Measurements from ENCODE around the gene PNPLA5. TPM values are rescaled to one million over a fixed set of nuclear protein-coding genes. Genes with fewer than 3 reads are reported as not detected.

The PNPLA5 gene
- total and polyA plus RNA-seq, 5 experiments from 2014 or later = not detected

GRCh38 chr22:43885319-43885671, 6.5 kb downstream of the PNPLA5 start:
- H3K27ac Mint-ChIP-seq = no peak overlapping the region

DNA sequence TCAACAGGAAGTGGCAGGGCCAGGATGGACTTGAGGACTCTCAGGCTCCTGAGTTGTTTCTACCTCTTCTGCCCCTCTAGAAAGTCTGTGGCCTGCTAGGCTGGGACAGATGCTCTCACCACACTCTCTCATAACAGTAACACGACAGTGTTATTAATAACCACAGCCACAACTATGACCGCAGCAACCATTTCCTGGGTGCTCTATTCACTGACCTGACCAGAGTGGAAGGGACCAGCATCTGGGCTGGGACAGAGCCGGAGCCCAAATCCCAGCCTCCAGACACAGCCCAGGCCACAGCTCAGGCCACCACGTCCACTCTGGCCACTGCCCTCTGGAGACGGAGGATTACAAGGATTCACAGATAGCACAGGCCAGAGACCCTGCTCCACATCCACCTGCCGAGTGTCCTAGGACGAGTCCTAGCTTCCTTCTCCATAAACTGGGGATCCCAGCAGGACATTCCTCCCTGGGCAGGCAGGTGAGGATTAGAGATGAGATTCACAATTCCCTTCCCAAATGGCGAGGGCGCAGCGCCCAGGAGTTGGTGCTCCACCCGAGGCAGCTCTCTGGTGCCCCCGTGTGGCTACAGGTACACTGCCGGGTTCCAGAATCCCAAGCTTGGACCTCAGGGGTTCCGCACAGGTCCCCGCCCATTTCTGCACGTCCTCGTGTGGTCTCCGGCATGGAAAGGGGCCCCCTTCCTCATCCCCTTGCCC, 7.1 kb downstream of the PNPLA5 start:
- H3K4me1 Mint-ChIP-seq = peaks cover 2 to 5% (median 5%) of the 10 kb centered on the region in 4 donors
- POLR2A ChIA-PET = no interaction called here
- H3K4me3 Mint-ChIP-seq = peak overlapping the region in 1 of 10 donors; percentile 10
- no peaks in the 10 kb centered on the region for H3K9me3 Mint-ChIP-seq
- H3K36me3 Mint-ChIP-seq = no peaks in the 10 kb centered on the region
- DNase-seq = peak in 6 of 10 donors; percentile 12 to 28 (median 20)
- peak overlapping the region in 1 of 10 donors; percentile 2 for H3K27ac Mint-ChIP-seq
- no peak for ATAC-seq
- H3K27me3 Mint-ChIP-seq = peaks cover 13 to 70% (median 32%) of the 10 kb centered on the region in 5 donors

More at GRCh38 chr22:43885319-43885671, 6.5 kb downstream of the PNPLA5 start:
- peaks cover 14 to 71% (median 32%) of the 10 kb centered on the region in 5 donors for H3K27me3 Mint-ChIP-seq
- no peaks in the 10 kb centered on the region for H3K9me3 Mint-ChIP-seq
- ATAC-seq (no peak), DNase-seq (no peak)
- peaks cover 2 to 5% (median 5%) of the 10 kb centered on the region in 4 donors for H3K4me1 Mint-ChIP-seq
- no peak overlapping the region for H3K4me3 Mint-ChIP-seq
- POLR2A ChIA-PET = no interaction called here
- H3K36me3 Mint-ChIP-seq = no peaks in the 10 kb centered on the region

DNA sequence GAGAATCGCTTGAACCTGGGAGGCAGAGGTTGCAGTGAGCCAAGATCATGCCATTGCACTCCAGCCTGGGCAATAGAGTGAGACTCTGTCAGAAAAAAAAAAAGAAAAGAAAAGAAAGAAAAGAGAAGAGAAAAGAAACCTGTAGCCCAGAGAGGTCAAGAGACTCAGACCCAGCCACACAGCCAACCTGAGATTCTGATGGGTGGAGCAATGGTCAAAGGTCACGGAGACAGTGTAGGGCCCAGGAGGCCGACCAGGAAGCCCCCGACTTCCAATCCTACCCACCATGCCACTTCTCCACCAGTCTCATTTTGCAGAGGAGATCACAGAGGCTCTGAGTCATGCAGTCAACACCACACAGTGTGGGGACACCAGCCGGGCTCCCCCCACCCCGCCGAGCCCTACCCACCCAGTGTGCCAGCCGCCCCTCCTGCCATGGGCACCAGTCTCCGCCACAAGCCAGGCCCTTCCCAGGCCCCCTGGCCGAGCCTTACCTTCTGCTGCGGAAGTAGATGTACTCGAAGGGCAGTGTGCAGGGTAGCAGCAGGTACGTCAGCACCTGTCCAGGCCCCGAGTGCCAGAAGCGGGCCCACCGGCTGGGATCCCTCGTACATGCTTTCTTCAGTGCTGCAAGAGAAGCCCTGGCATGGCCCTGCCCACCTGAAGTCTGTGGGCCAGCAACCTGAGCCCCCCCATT, 7.9 kb downstream of the PNPLA5 start:
- peaks cover 11 to 70% (median 31%) of the 10 kb centered on the region in 5 donors for H3K27me3 Mint-ChIP-seq
- no peak overlapping the region for H3K4me3 Mint-ChIP-seq
- ATAC-seq (no peak), DNase-seq (no peak)
- no peaks in the 10 kb centered on the region for H3K36me3 Mint-ChIP-seq
- peaks cover 2 to 5% (median 5%) of the 10 kb centered on the region in 4 donors for H3K4me1 Mint-ChIP-seq
- H3K27ac Mint-ChIP-seq = peak overlapping the region in 1 of 10 donors; percentile 64
- POLR2A ChIA-PET = no interaction called here
- no peaks in the 10 kb centered on the region for H3K9me3 Mint-ChIP-seq

DNA sequence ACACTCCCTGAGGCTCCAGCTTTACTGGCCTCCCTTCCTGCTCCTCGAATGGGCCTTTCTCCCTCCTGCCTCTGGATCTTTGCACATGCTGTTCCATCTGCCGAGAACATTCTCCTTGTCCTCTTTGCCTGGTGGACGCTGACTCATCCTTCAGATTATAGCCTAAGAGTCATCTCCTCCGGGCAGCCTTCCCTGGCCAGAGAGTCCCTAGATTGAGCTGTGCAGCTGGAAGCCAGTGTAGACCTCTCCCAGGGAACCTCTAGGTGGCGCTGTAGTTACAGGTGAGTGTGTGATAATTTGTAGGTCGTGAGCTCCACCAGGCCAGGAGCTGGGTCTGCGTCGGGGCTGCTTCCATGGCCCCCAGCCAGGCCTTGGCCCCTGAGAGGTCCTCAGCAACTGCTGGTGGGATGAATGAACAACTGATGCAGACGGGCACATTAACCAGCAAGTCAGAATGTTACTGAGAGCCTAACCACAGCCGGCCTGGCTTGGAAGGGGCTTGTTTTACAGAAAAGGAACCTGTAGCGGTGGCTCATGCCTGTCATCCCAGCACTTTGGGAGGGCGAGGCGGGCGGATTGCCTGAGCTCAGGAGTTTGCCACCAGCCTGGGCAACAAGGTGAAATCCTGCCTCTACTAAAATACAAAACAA, 8.7 kb downstream of the PNPLA5 start:
- ATAC-seq (peak; percentile 59 to 66), DNase-seq (peak in 8 of 10 donors; percentile 20 to 51 (median 35))
- Mint-ChIP-seq H3K4me1 (peaks cover 2 to 5% (median 5%) of the 10 kb centered on the region in 4 donors), H3K27ac (peak overlapping the region in 1 of 10 donors; percentile 64), H3K27me3 (peaks cover 13 to 69% (median 30%) of the 10 kb centered on the region in 5 donors), H3K9me3 (no peaks in the 10 kb centered on the region), H3K36me3 (no peaks in the 10 kb centered on the region), H3K4me3 (no peak overlapping the region)
- POLR2A ChIA-PET = no interaction called here

DNA sequence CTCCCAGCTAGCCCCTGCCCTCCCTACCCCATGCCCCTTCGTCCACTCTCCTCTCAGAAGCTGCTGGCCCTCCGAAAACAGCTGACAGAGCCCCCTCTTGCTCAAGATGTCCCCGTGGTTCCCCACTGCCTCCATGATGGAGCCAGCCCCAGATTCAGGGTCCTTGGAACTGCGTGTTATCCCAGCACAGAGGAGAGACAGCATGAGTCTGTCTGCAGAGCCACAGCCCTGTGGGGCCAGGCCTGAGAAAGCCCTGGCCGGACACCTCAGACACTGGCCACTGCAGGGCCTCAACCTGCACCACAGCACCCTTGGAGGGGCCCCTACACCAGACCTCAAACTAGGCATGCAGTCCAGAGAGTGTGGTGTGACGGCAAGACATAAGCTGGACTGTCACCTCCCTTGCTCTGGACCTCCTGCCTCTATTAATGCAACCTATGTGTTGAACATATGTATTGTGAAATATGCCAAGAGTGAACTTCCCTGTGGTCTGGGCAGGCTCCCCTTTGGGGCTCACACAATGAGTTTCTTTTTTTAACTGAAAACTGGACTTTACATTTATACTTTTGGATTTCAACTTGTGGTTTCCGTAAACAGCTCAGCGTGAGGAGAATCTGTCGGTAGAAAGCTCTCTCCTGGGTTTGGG, 9.6 kb downstream of the PNPLA5 start:
- no peak for DNase-seq
- H3K27me3 Mint-ChIP-seq = peaks cover 12 to 69% (median 31%) of the 10 kb centered on the region in 5 donors
- no peak for ATAC-seq
- H3K4me3 Mint-ChIP-seq = no peak overlapping the region
- H3K36me3 Mint-ChIP-seq = no peaks in the 10 kb centered on the region
- POLR2A ChIA-PET = no interaction called here
- H3K9me3 Mint-ChIP-seq = no peaks in the 10 kb centered on the region
- peaks cover 2 to 5% (median 4%) of the 10 kb centered on the region in 4 donors for H3K4me1 Mint-ChIP-seq
- no peak overlapping the region for H3K27ac Mint-ChIP-seq

DNA sequence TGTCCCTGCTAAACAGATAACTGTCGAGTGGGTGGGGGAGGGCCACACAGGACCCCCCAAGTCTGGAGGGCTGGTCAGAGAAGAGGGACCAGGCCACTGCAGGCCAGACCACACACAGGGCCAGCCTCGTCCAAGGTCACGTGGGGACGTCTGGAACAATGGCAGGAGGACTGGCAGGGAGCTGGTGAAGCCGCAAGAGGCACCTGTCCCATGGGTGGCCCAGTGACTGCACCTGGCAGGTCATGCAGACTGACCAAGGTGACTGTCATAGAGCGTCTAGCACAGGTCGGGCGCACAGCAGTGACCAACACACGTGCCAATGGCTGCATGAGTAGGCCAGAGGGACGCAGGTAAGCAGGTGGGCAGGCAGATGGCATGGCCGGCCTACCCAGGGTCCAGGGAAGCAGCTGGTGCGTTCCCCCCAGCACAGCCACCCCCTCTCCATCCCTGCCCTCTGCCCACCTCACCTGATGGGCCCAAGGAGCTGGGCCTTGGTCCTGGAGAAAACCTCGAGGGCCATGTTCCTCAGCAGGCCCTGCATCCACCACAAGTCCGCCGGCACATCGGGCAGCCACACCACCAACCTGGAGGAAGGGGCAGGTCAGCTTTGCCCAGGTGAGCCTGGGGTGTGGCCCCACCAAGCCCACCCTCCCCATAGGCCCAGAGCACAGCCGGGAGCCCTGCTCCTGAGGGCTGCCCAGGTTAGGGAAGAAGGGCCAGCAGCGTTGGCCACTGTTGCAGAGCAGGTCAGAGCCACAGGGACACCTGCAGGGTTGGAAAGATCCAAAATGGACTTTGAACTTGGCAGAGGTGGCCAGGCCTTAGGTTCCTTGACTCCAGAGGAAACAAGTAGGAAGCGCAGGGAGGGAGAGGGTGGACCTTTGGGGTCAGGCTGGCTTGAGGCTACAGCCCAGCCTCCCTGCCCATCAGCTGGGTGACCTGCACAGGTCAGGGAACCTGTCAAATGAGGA, 10.4 kb downstream of the PNPLA5 start:
- DNase-seq (no peak), ATAC-seq (no peak)
- H3K9me3 Mint-ChIP-seq = no peaks in the 10 kb centered on the region
- no peak overlapping the region for H3K27ac Mint-ChIP-seq
- POLR2A ChIA-PET = no interaction called here
- H3K27me3 Mint-ChIP-seq = peaks cover 9 to 69% (median 29%) of the 10 kb centered on the region in 5 donors
- H3K4me1 Mint-ChIP-seq = peaks cover 2 to 5% (median 4%) of the 10 kb centered on the region in 4 donors
- no peaks in the 10 kb centered on the region for H3K36me3 Mint-ChIP-seq
- H3K4me3 Mint-ChIP-seq = no peak overlapping the region

DNA sequence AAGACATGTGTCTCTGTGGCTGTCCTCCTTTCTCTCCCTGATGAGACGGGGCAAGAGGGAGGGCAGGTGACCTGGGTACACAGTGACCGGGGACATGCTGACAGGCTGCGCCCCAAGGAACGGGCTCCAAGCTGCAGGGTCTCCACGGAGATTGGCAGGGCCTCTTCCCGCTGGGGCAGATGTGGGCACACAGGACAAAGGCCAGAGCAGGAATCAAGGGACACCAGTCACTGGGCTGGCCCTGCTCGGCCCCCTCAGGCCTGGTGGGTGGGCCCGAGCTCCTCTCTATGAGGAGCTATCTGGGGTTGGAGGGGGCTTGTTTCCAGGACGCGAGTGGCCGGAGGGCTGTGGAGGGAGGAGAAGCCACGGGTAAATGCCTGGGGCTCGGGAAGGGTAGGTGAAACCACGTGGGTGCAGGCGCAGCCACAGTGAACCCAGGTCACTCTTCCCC, 11.2 kb downstream of the PNPLA5 start:
- Mint-ChIP-seq H3K4me1 (peaks cover 2 to 5% (median 4%) of the 10 kb centered on the region in 4 donors), H3K27me3 (peaks cover 12 to 71% (median 33%) of the 10 kb centered on the region in 5 donors), H3K36me3 (no peaks in the 10 kb centered on the region), H3K9me3 (no peaks in the 10 kb centered on the region), H3K4me3 (no peak overlapping the region), H3K27ac (no peak overlapping the region)
- DNase-seq (no peak), ATAC-seq (no peak)
- POLR2A ChIA-PET = no interaction called here

- Mint-ChIP-seq H3K9me3 (peaks cover 0 to 2% (median 0%) of the 10 kb centered on the region in 9 donors), H3K27me3 (peaks cover 11 to 71% (median 36%) of the 10 kb centered on the region in 5 donors), H3K27ac (no peak overlapping the region), H3K36me3 (no peaks in the 10 kb centered on the region), H3K4me1 (peaks cover 2 to 5% (median 3%) of the 10 kb centered on the region in 4 donors), H3K4me3 (no peak overlapping the region)
- DNase-seq = no peak
- no peak for ATAC-seq
- POLR2A ChIA-PET = no interaction called here
These were observed 11.8 kb downstream of the PNPLA5 start for GRCh38 chr22:43879901-43880540.

DNA sequence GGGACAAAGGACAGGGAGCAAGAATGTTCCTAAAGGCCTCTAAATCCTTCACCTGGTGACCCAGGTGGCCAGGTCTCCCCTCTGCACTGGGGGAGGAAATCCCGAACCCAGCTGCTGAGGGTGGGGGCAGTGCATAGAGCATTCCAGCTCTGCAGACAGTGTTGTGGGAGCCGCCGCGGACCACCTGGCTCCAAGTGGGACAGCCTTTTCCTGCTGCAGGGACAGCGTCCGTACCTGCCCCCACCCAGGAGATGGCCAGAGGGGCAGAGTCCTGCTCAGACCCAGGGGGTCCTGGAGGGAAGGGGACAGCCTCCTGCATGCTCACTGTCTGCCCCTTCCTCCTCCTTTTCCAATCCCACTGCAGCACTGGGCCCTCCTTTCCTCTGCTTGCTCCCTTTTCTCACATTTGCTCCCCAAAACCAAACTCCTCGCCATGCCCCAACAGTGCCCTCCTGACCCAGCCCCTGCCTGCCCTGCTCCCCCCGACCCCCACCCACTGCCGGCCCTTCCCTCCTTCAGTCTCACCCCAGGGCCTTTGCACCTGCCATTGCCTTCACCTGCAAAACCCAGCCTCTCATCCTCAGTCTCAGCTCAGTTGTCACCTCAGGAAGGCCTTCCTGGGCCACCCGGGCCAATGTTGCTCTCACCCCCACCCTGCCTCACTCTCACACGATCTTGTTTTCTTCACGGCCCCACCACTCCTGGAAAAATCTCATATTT, 12.8 kb downstream of the PNPLA5 start:
- peaks cover 19 to 77% (median 44%) of the 10 kb centered on the region in 5 donors for H3K27me3 Mint-ChIP-seq
- POLR2A ChIA-PET = no interaction called here

DNA sequence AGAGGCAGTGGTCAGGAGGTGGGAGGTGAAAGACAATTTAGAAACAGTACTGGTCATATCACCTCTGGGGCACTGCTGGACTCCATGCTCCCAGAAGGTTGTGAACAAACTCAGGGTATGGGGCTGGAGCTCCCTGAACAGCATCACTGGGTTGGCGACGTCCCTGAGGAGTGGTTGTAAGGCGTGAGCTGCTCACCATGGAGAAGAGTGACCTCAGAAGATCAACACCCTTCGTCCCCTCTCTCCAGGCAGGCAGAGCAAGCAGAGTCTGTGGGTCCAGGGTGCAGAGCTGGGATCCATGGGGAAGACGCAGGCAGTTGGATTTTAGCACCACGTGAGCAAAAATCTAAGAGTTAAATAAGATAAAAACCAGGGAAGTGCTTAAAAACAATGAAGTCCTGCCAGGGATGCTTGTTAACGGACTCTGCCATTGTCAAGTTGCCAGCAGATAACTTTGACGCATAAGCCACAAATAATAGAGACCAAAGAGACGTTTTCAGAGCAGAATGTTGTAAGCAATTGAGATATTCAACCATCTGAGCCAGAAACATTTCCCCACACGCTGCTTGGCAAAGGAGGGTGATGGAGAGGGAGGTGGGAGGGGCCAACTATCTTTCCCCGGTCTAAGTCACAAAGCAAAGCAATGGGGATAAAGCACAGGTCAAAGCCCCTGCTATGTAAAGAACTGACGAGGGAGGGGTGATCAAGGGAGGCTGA, 13.6 kb downstream of the PNPLA5 start:
- POLR2A ChIA-PET = no interaction called here
- ATAC-seq (no peak), DNase-seq (no peak)
- Mint-ChIP-seq H3K9me3 (peaks cover 0 to 4% (median 0%) of the 10 kb centered on the region in 9 donors), H3K27me3 (peaks cover 24 to 83% (median 51%) of the 10 kb centered on the region in 5 donors), H3K27ac (no peak overlapping the region), H3K36me3 (no peaks in the 10 kb centered on the region), H3K4me3 (no peak overlapping the region), H3K4me1 (peaks cover 0 to 5% (median under 1%) of the 10 kb centered on the region in 4 donors)

More for the DNA sequence above, 12.8 kb downstream of the PNPLA5 start:
- Mint-ChIP-seq H3K9me3 (peaks cover 0 to 2% (median 0%) of the 10 kb centered on the region in 9 donors), H3K27ac (no peak overlapping the region), H3K4me1 (peaks cover 0 to 5% (median under 1%) of the 10 kb centered on the region in 4 donors), H3K4me3 (no peak overlapping the region), H3K36me3 (no peaks in the 10 kb centered on the region)
- DNase-seq (no peak), ATAC-seq (no peak)

All from naive thymus-derived CD8-positive, alpha-beta T cell (primary cell).